ENCODE data around the gene KIAA0040. TPM values are rescaled to one million over a fixed set of nuclear protein-coding genes. Genes with fewer than 3 reads are reported as not detected.

KIAA0040 gene
- polyA plus RNA-seq, 1 donor from 2014 or later, result not detected

GRCh38 chr1:175150596-175151319 lies 41.8 kb downstream of the KIAA0040 start:
- Histone ChIP-seq H3K4me2 (ENCODE audit: low read length) (no peak overlapping the region), H3K27ac (ENCODE audit: low read length) (no peak overlapping the region), H3K9me2 (ENCODE audit: insufficient read depth, low read length) (no peaks in the 10 kb centered on the region)

GRCh38 chr1:175148068-175148467 lies 44.5 kb downstream of the KIAA0040 start:
- no peak overlapping the region for H2AFZ ChIP-seq (ENCODE audit: low read depth, low read length)
- no peaks in the 10 kb centered on the region for H3F3A ChIP-seq (ENCODE audit: insufficient read depth, low read length, poor library complexity, severe bottlenecking)
- no peak overlapping the region for H3K4me2 ChIP-seq (ENCODE audit: low read length)
- no peaks in the 10 kb centered on the region for H3K79me2 ChIP-seq (replicated peaks; ENCODE audit: insufficient read depth, low read length)
- no peaks in the 10 kb centered on the region for H3K27me3 ChIP-seq (ENCODE audit: insufficient read depth, low read depth, low read length)
- H3K9me3 ChIP-seq (ENCODE audit: low read length), result no peaks in the 10 kb centered on the region
- no peak for TF ChIP-seq RAD21 (conservative IDR thresholded peaks at IDR 0.05)
- no peak for TF ChIP-seq TAF1 (IDR thresholded peaks at IDR 0.05; ENCODE audit: low read depth)
- TF ChIP-seq MXI1 (conservative IDR thresholded peaks at IDR 0.05; ENCODE audit: poor library complexity, severe bottlenecking), result no peak
- no peak for TF ChIP-seq EP300 (conservative IDR thresholded peaks at IDR 0.05; ENCODE audit: poor library complexity, severe bottlenecking)
- TF ChIP-seq, protein P1, sequence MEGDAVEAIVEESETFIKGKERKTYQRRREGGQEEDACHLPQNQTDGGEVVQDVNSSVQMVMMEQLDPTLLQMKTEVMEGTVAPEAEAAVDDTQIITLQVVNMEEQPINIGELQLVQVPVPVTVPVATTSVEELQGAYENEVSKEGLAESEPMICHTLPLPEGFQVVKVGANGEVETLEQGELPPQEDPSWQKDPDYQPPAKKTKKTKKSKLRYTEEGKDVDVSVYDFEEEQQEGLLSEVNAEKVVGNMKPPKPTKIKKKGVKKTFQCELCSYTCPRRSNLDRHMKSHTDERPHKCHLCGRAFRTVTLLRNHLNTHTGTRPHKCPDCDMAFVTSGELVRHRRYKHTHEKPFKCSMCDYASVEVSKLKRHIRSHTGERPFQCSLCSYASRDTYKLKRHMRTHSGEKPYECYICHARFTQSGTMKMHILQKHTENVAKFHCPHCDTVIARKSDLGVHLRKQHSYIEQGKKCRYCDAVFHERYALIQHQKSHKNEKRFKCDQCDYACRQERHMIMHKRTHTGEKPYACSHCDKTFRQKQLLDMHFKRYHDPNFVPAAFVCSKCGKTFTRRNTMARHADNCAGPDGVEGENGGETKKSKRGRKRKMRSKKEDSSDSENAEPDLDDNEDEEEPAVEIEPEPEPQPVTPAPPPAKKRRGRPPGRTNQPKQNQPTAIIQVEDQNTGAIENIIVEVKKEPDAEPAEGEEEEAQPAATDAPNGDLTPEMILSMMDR (IDR thresholded peaks at IDR 0.05; ENCODE audit: poor library complexity, severe bottlenecking), result no peak
- TF ChIP-seq REST (IDR thresholded peaks at IDR 0.05; ENCODE audit: borderline replicate concordance), result no peak
- TF ChIP-seq EZH2 (IDR thresholded peaks at IDR 0.05; ENCODE audit: borderline replicate concordance, insufficient read depth, low read length, poor library complexity, severe bottlenecking), result no peak
- TF ChIP-seq SMC3 (conservative IDR thresholded peaks at IDR 0.05; ENCODE audit: poor library complexity), result no peak
- TF ChIP-seq POLR2AphosphoS5 (IDR thresholded peaks at IDR 0.05), result no peak
- no peaks in the 10 kb centered on the region for H3K9me2 ChIP-seq (ENCODE audit: insufficient read depth, low read length)
- H3K9ac ChIP-seq (ENCODE audit: low read length), result no peak overlapping the region
- H3K27ac ChIP-seq (ENCODE audit: low read length), result no peak overlapping the region
- H3K4me3 ChIP-seq (ENCODE audit: low read length), result no peak overlapping the region
- H4K20me1 ChIP-seq (ENCODE audit: insufficient read depth), result no peaks in the 10 kb centered on the region
- no peaks in the 10 kb centered on the region for H3K36me3 ChIP-seq (ENCODE audit: insufficient read depth, low read length)

More at GRCh38 chr1:175150596-175151319, 41.8 kb downstream of the KIAA0040 start:
- H3K9ac ChIP-seq (ENCODE audit: low read length), result no peak overlapping the region
- TF ChIP-seq SMC3 (conservative IDR thresholded peaks at IDR 0.05; ENCODE audit: poor library complexity), result no peak
- no peak for TF ChIP-seq EZH2 (IDR thresholded peaks at IDR 0.05; ENCODE audit: borderline replicate concordance, insufficient read depth, low read length, poor library complexity, severe bottlenecking)
- no peak for TF ChIP-seq RAD21 (conservative IDR thresholded peaks at IDR 0.05)
- no peak for TF ChIP-seq EP300 (conservative IDR thresholded peaks at IDR 0.05; ENCODE audit: poor library complexity, severe bottlenecking)
- H2AFZ ChIP-seq (ENCODE audit: low read depth, low read length), result no peak overlapping the region
- no peaks in the 10 kb centered on the region for H3K27me3 ChIP-seq (ENCODE audit: insufficient read depth, low read depth, low read length)
- H3K4me3 ChIP-seq (ENCODE audit: low read length), result no peak overlapping the region
- H3K36me3 ChIP-seq (ENCODE audit: insufficient read depth, low read length), result no peaks in the 10 kb centered on the region
- no peaks in the 10 kb centered on the region for H3K9me3 ChIP-seq (ENCODE audit: low read length)
- no peaks in the 10 kb centered on the region for H4K20me1 ChIP-seq (ENCODE audit: insufficient read depth)
- no peaks in the 10 kb centered on the region for H3F3A ChIP-seq (ENCODE audit: insufficient read depth, low read length, poor library complexity, severe bottlenecking)
- no peaks in the 10 kb centered on the region for H3K79me2 ChIP-seq (replicated peaks; ENCODE audit: insufficient read depth, low read length)
